ENCODE results near the gene CLTCL1. TPM values are rescaled to one million over a fixed set of nuclear protein-coding genes. Genes with fewer than 3 reads are reported as not detected.

The CLTCL1 gene
- total and polyA plus RNA-seq, 9 of the 15 experiments (the other 6 are each of a cell fraction or from before 2014, with no cell fraction given) = 1.1 to 11.7 (median 5.0) TPM

DNA sequence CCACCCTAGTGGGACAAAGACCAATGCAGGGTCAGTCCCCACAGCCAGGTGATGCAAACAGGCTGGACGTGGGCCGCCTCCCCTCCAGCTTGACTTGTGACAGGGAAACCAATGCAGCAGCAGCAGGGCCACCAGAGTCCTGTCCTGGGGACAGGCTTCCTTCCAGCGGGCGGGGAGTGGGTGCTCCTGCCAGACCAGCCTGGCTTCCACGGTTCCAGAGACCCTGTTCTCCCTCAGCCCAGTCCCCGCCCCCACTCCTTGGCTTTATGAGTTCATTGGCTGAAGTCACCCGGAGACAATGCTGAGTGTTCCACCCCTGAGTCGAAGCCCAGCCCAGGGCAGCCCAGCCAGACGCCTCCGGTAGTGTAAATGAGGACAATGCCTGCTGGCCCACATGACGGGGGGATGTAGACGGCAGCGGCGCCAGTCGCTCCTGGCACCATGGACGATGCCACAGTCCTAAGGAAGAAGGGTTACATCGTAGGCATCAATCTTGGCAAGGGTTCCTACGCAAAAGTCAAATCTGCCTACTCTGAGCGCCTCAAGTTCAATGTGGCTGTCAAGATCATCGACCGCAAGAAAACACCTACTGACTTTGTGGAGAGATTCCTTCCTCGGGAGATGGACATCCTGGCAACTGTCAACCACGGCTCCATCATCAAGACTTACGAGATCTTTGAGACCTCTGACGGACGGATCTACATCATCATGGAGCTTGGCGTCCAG, 160.4 kb downstream of the CLTCL1 start, which contains the start of gene TSSK2 (continued):
- TF ChIP-seq ZNF277 (CRISPR knock-in tag; IDR thresholded peaks at IDR 0.05; ENCODE audit: borderline replicate concordance) (peak; percentile 66), TSC22D4 (tag; IDR thresholded peaks at IDR 0.05) (no peak), SRSF7 (optimal IDR thresholded peaks at IDR 0.05; ENCODE audit: low read depth, low read length) (no peak), SMAD1 (IDR thresholded peaks at IDR 0.05; ENCODE audit: low read depth, low read length, partially characterized antibody) (no peak), USF2 (CRISPR knock-in tag; IDR thresholded peaks at IDR 0.05) (no peak), TCF3 (CRISPR knock-in tag; IDR thresholded peaks at IDR 0.05) (no peak), ZNF165 (CRISPR knock-in tag; IDR thresholded peaks at IDR 0.05; ENCODE audit: borderline replicate concordance) (0 out of 2 replicates have a peak, but pooled peaks have one; percentile 67), SUPT5H (IDR thresholded peaks at IDR 0.05) (no peak), ARID3B (CRISPR knock-in tag; IDR thresholded peaks at IDR 0.05; ENCODE audit: borderline replicate concordance) (0 out of 2 replicates have a peak, but pooled peaks have one; percentile 44), L3MBTL2 (IDR thresholded peaks at IDR 0.05) (no peak), GABPB2 (CRISPR knock-in tag; conservative IDR thresholded peaks at IDR 0.05) (no peak), ZNF324 (CRISPR knock-in tag; IDR thresholded peaks at IDR 0.05) (no peak), MED1 (CRISPR knock-in tag; IDR thresholded peaks at IDR 0.05; ENCODE audit: borderline replicate concordance) (no peak), RB1 (IDR thresholded peaks at IDR 0.05; ENCODE audit: low read depth) (no peak), MECOM (CRISPR knock-in tag; IDR thresholded peaks at IDR 0.05) (no peak), IFI16 (CRISPR knock-in tag; IDR thresholded peaks at IDR 0.05) (no peak), SREBF1 (IDR thresholded peaks at IDR 0.05; ENCODE audit: borderline replicate concordance, low read depth, low read length) (no peak), CBX3 (IDR thresholded peaks at IDR 0.05; ENCODE audit: borderline replicate concordance in 1 of 2, low read length in 2 of 2) (peak in 1 of 2 experiments; percentile 17; a peak in 1 of 3 replicates), AFF4 (CRISPR knock-in tag; IDR thresholded peaks at IDR 0.05) (no peak)
- TF ChIP-seq, protein P1, sequence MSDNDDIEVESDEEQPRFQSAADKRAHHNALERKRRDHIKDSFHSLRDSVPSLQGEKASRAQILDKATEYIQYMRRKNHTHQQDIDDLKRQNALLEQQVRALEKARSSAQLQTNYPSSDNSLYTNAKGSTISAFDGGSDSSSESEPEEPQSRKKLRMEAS (CRISPR knock-in tag; IDR thresholded peaks at IDR 0.05) = no peak
